GM19238 (cell line): ENCODE data around the gene GRPEL1.
A peak's percentile ranks its signal among the peaks of the same experiment; 100 is the strongest.

Source experiments
- DNase-seq: peaks from one replicate; pipeline ENCODE4 v3.0.0; 2011; ENCODE audit warnings: low spot score; ENCODE audit not compliant: insufficient read length

Gene GRPEL1

DNA sequence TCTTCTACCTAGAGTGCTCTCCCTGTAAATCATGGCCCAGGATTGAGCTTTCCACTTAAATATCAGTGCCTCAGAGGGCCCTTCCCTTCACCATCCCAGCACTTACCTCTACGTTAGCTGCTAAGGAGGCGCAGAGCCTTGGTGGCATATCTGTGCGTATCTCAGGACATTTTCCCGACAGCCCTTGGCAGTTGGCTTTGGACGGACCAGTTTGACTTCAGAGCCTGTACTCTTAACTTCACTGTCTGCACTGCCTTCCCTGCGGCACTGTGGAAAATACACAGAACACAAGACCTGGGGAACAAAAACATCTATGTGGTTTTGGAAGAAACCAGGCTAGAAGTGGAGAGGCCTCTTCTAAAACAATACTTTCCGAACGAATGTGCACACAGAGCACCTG is 22.3 kb downstream of the GRPEL1 start:
- no peak for DNase-seq

DNA sequence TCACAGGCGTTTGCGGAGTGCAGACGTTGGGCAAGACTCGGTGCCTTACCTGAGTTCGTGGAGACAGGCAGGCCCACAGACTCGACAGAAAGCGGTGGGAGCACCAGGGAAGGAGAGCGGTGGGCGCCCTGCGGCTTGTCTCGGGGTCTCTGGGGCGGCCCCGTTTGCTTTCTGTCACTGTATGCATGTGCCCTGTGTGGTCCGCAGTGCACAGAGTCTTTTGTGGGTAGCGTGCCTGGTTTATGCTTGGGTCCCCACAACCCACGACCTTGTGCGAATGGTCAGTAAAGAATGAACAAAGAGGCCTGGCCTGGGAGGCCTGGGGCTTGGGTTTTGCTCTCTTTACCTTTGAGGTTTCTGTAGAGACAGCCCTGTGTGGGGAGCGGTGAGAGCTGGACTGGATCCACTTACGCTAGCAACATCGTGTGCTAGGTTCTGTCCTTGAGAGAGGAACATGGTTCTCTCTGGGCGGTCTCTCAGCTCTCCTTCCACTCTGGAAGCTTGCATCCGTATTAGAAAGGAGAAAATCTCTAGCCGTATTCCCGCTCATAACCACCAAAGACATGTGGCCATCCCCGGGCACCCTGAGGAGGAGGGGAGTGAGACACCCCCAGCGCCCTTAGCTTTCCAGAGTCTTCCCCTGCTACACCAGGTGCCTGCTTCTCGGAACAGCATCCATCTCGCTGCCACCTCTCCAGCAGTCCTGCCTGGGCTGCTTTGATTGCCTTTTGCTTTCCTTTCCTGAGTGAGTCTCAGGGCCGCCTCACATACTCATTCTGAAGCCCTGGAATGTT is 23.5 kb downstream of the GRPEL1 start:
- no peak for DNase-seq

DNA sequence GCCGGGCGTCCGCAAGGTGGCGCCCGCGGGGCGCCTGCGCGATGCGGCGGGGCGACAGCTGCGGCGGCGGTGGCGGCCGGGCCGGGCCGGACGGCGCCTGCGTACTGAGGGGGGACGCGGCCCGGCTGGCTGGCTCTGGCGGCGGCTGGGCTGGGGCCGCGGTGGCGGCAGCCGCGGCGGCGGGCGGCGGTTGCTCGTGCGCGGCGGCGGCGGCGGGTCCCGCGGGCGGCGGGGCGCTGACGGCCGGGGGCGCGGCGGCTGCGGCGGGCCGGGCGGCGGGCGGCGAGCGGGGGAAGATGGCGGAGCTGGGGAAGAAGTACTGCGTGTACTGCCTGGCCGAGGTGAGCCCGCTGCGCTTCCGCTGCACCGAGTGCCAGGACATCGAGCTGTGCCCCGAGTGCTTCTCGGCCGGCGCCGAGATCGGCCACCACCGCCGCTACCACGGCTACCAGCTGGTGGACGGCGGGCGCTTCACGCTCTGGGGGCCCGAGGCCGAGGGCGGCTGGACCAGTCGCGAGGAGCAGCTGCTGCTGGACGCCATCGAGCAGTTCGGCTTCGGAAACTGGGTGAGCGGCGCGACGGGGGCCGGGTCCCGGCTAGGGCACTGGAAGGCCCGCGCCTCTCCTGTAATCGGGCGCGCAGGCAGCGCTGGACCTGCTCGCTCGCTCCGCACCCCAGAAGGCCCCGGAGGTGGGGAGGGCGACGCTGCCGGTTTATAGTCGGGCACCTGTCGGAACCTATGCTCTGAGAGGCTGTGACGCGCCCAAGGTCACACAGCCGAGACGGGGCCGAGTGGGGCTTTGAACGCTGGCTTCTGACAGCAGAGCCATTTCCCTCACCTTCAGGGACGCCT is 24.4 kb downstream of the GRPEL1 start, which contains the start of gene TADA2B:
TSS of gene TADA2B (plus strand) at position 89 of the 853 bp plus-strand sequence. CDS start at position 297, 208 bp downstream.
- peak; percentile 82 for DNase-seq

DNA sequence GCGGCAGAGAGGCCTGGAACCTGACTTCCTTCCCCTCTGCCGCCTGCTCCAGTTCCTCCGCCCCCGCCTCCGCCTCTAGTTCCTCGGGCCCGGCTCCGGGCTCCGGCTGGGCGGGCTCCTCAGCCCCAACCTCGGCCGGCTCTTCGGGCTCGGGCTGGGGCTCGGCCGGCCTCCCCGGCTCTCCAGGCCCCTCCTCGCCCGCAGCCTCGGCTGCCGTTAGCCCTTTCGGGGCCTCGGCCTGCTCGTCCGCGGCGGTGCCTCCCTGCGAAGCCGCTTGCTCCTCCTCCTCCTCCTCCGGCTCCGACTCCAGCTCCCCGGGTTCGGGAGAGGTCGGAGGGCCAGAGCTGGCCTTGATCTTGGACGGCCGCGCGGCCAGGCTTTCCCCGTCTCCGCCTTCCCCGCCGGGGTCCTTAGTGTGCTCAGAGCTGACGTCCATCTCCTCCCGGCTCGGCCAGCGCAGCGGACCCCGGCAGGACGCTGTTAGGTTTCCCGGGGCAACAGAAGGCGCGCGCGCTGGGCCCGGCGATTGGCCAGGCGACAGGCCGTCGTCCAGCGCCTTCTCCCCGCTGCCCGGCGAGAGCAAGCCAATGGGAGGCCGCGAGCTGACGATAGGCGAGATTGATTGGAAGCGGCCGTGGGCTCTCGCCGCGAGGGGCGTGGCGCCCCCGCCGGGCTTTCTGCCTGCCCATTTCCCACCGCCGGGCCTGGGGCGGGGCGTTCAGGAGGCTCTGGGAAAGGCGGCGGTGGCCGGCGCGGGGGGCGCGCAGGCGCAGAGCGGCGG is 25.2 kb downstream of the GRPEL1 start:
- DNase-seq: peak; percentile 99

DNA sequence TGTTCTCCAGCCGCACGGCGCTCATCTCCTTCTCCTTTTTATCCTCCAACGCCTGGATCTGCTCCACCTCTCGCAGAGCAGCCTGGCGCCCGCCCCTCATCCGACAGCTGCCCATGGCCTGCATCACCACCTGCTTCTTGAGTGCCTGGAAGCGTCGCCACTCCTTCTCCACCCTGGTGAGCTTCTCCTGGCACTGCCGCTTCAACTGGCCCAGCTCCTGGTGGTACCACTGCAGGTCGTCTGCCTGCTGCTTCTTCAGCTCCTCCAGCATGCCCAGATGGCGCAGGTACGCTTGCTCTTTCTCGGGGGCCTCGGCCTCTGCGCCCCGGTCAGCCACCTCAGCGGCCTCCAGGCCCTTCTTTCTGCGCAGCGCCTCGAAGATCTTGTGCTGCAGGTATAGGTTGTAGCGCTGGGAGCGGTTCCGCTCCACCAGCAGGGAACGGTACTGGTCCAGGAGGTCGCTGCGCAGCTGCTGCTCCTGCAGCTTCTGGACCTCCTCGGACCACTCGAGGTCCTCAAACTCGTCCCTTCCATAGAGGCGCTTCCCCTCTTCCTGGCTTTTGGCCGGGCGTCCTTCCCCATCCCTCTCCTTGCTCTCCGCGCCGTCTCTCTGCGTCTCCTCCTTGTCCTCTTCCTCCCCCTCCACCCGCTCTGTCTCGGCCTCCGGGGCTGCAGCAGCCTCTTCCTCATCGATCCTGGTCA is 25.9 kb downstream of the GRPEL1 start:
- no peak for DNase-seq

DNA sequence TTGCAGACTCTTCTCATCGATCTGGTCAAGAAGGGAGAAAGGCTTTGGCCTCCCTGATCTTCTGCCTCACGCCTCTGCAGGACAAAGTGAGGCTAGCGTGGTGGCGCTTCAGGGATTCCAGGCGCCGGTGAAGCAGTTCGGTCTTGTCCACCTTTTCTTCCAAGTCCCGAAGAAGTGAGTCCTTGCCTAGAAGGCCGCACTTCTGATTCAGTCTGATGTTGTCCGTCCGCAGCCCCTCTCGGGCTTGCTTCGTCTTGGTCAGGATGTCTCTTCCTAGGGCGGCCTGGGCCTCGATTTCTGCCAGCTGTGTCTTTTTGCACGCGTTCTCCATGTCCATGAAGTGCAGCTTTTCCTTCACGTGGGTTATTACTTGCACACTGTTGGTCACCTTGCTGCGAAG is 26.6 kb downstream of the GRPEL1 start:
- DNase-seq: no peak

DNA sequence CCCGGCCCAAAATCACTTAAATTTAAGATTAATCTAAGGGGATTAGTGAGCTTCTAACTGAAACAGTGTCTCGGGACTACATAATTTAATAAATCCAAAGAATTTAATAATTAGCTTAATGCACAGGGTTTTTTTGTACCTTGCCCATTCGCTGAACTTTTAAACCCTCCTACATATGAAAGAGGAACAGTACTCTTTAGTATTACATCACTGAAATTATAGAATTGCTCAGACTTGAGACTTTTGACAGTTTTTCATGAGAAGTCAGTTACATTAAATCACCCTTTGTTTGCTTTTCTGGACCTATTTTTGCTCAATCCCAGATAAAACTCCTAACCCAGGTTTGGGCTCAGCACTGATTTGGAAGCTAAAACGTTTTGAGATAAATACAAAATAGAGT is 27.1 kb downstream of the GRPEL1 start:
- no peak for DNase-seq

DNA sequence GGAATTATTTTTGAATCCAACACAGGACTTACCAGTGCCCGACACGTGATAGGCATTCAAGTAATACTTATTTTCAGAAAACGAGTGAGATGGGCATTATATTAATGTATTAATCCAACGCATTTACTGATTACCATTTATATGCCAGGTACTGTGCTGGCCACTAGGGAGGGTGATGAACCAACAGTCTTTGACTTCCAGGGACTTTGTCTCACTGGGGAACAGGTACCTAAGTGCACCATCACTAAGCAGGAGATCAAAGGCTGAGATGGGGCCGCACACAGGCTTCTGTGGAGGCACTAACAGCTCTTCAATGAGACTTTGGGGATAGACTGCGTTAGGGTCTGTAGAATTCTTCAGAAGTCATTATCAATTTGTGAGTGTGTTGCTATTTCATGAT is 30.4 kb downstream of the GRPEL1 start:
- DNase-seq: no peak

DNA sequence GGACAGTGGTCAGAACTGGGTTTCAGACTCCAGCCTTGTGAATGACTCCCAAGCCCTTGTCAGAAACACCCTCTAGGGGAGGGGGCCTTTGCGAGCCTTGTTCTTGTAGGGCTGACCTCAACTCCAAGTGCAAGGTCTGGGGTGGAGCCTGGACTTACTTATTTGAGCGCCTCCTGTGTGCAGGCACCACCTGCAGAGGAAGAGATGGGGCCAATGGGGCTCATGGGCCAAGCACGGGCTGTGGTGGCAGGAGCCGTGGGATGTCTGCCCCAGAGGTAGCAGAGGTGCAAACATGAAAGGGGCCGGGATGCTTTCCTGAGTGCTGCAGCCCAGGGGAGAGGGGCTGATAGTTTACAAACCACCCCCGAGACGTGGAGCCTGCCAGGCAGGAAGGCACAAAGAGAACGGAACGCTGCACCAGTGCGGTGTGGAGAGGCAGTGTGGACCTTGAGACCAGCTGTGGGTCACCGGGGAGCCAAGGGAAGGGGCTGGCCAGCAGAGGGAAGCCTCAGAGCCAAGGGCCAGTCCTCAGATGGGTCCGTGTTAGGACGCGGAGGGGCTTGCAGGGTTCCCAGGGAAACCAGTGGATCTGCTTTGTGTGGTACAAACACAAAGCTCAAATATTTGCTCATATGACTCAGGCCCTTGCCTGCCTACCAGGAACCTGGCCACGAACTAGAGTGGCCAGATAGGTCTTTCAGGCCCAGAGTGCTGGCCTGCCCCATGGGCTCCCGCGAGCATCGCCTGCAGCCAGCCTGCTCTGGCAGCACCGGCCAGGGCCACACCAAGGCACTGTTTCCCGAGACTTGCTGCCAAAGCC is 33.4 kb downstream of the GRPEL1 start:
- no peak for DNase-seq

DNA sequence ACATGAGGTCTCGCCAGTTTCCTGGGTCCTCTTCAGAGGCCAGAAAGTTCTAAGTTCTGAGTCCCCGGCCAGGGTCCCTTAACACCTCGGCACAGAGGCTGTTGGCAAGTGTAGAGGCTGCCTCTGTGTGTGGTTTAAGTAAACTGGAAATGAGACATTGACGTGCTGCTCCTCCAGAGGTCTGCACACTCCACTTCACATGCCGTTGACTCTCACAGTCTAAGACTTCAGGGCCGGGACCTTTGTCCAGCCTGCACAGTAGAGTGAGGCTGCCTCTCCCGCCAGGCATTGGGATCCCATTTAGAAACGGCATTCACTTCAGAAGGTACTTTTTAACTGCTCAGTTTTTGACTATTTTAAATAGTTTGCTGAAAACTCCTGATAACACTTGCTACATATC is 35.3 kb downstream of the GRPEL1 start:
- no peak for DNase-seq

DNA sequence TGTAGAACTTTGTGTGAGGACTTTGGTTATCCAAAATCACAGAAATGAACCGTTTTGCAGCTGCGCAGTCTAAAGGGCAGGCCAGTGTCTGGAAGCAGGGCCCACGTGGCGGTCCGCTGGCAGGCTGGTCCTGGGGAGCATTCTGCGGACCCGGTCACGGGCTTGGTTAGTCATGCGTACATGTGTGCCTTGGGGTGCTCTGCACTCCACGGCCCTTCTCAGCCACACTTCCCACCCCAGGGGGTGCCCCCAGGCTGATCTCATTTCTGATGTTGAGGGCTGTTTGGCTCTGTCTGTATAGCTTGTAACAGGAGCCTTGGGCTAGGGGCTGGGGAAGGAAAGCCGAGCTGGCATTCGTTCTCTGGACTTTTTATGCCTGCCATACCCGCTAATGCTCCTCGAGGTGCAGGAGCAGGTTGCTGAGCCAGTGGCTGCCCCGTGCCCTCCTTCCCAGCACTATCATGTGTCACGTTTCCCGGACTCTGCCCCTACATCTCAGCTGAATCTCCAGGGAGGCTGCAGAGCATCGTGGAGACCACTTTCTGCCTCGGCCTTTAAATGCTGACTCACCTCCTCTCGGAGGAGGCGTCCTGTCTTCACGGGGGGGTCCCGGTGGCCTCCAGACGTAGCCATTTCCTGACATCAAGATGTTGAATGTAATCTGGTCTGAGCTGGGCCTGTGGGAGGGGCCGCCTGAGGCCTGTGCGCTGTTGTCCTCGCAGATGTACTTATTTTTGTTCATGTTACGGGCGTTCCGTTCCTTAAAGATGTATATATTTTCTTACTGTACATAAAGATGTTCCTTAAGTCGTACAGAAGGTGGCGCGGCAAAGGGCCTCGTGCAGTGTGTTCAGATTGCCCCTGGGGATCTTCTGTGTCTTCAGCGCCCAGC is 36.1 kb downstream of the GRPEL1 start:
- DNase-seq: no peak

DNA sequence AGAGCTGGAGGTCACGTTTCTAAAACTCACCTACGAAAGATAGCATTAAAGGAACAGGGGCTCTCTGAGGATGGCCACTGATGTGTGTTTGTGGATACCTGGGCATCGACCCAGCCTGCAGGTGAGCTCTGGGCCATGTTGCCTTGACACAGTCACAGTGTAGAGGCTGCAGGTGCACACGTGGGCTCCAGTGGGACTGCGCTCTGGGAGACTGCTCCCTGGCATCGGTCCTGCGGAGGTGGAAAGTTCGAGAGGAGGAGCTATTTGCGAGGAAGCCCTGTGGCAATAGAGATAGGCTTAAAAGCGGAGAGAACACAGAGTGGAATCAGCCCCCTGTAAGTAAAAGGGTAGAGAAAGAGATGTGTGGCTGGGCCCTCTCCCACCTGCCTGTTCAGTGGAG is 37.0 kb downstream of the GRPEL1 start:
- DNase-seq: no peak

DNA sequence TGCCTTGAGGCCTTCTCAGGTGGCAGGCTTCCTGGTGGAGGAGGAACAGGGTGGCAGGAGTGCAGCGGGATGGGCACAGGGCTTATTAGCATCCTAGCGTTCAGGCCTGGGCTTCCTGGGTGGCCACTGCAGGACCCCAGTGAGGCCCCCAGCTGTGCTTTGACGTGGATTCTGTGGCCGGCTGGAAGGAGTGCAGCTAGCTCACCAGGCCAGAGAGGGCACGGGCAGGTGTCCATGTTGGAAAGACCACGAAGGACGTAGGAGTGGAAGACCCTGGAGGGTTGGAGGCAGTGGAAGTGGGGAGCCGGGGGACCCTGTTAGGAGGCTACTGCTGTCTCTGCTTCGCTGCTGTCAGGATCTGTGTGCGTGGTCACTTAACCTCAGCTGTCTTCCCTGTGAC is 37.9 kb downstream of the GRPEL1 start:
- DNase-seq: no peak

DNA sequence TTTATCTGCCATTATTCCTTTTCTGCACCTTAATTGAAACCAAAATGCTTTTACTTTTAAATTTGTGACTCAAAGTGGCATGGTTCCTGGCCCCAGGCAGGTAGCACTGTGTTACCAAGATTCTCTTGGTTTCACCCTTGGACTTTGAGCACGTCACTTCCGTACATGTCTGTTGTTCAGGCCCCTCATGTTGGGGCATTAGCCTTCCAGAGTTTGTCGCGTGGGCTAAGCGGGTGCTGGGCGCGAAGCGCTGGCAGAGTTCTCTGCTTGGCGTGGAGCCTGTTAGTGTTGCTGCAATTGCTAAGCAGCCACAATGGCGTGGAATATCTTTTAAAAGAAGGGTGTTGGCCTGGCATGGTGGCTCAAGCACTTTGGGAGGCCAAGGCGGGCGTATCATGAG is 38.7 kb downstream of the GRPEL1 start:
- DNase-seq: no peak

DNA sequence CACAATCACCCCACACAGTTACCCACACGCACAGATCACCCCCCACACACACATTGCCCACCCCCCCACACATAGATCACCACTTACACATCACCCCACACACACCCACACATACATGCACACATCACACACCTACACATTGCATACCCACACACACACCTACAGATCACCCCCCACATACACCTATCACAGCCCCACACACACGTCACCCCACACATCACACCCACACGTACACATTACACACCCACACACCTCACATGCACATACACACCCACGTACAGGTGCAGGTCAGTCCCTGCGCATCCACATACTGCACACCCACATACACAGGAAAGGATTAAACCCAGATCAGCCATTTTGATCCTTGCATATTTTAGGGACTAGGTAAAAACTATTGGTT is 40.0 kb downstream of the GRPEL1 start:
- no peak for DNase-seq

DNA sequence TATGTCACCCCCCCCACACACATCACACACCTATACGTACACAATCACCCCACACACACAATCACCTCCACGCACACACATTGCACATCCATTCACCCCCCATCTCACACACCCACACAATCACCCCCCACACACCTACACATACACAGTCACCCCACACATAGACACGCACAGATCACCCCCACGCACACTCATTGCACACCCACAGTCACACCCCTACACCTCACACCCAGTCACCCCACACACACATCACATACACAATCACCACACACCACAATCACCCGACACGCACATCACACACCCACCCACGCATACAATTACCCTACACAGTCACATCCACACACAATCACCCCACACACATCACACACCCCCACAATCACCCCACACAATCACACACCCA is 40.6 kb downstream of the GRPEL1 start:
- DNase-seq: no peak

DNA sequence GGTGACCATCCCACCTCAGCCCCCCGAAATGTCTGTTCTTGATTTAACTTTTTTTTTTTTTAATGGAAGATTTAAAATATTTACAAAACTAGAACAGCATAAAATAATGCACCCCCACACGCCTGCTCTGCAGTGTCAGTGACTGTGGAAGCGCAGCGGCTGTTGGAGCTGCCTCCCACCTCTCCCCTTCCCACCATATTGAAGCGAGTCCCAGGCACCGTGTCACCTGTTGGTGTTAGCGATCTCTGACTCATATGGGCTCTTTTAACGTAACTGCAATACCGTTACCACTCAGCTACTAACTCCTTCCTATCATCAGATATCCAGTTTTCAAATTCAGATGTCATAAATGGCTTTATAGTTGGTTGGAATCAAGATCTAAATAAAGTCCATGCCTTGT is 41.8 kb downstream of the GRPEL1 start:
- DNase-seq: no peak

DNA sequence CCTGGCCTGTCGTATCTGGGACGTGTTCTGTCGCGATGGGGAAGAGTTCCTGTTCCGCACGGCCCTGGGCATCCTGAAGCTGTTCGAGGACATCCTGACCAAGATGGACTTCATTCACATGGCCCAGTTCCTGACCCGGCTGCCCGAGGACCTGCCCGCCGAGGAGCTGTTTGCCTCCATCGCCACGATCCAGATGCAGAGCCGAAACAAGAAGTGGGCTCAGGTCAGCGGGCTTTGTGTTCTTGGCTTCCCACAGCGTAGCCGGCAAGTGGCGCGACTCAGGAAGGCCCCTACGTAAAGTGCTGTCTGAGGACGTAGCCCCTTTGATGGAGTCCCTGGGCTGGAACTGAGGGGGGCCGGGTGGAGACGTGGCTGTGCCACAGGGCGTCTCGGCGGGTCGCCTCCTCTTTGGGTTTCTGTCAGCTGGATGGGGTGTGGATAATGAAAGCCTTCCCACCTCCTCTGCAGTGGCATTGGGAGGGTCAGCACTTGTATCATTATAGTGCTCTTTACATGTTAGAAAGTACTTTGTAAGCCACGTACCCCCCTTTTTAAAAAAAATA is 42.7 kb downstream of the GRPEL1 start:
- no peak for DNase-seq

DNA sequence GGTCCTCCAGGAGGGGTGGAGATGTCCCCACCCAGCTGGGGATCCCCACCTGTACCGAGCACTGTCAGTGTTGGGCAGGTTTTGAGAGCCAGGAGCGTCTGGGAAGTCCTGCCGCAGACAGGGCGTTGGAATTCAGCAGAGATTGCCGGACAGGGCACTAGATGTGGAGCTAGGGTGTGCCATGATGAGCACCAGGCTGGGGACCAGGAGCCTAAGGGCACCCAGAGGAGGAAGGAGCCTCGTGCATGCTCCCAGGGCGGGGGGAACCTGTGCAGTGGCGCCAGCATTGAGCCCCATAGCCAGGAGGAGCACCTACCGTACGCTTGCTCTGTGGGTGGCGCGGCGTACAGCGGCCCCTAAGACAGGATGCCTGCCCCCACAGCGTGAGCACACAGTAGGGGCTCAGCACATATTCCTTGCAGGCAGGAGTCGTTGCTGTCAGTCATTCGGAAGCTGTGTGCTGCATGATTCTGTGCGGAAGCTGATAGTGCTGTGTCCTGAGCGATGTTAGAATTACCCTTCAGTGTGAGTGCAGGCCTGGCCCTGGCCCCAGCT is 43.5 kb downstream of the GRPEL1 start:
- DNase-seq: no peak
